ENCODE results near the gene VCL. TPM values are rescaled to one million over a fixed set of nuclear protein-coding genes. Genes with fewer than 3 reads are reported as not detected.
A peak's percentile ranks its signal among the peaks of the same experiment; 100 is the strongest.
"Not testable (repeated sequence)": the region's sequence is repeated elsewhere in the genome, so short reads cannot be mapped to it uniquely, and the experiment has no call there.

Gene VCL
- 313 and 378 TPM in 2 replicates for total RNA-seq (2014; rRNA removed; shearing (Covaris generic))

- DNase-seq (ENCODE audit: low read depth in 1 of 2, low spot score in 2 of 2): peak; percentile 99
- peaks cover 25% of the 10 kb centered on the region for H3K4me1 ChIP-seq (replicated peaks)
- no peaks in the 10 kb centered on the region for H3K27me3 ChIP-seq (replicated peaks)
- H3K27ac ChIP-seq: peak within 1 kb of the TSS; percentile 86
- H3K36me3 ChIP-seq: peaks cover 47% of the 10 kb centered on the region
- H3K9me3 ChIP-seq (replicated peaks): no peaks in the 10 kb centered on the region
- peak within 1 kb of the TSS; percentile 84 for H3K4me3 ChIP-seq
Observed at GRCh38 chr10:73997787-73998622, at the start of gene VCL. VCL (plus strand) TSS chr10:73998116; CDS start chr10:73998208, 92 bp downstream.

- DNase-seq (ENCODE audit: low read depth in 1 of 2, low spot score in 2 of 2): no peak
- Histone ChIP-seq H3K27ac (no peak overlapping the region), H3K27me3 (replicated peaks) (no peaks in the 10 kb centered on the region), H3K9me3 (replicated peaks) (no peaks in the 10 kb centered on the region), H3K36me3 (no peaks in the 10 kb centered on the region), H3K4me1 (replicated peaks) (peaks cover 8% of the 10 kb centered on the region; the same call in 1 of the 2 replicates), H3K4me3 (no peak overlapping the region)
Observed at GRCh38 chr10:73948947-73949633, 48.8 kb upstream of the VCL start.

- H3K36me3 ChIP-seq: no peaks in the 10 kb centered on the region
- H3K9me3 ChIP-seq (replicated peaks): no peaks in the 10 kb centered on the region
- no peaks in the 10 kb centered on the region for H3K27me3 ChIP-seq (replicated peaks)
- DNase-seq (ENCODE audit: low read depth in 1 of 2, low spot score in 2 of 2): no peak
- H3K4me1 ChIP-seq (replicated peaks): peaks cover 8% of the 10 kb centered on the region; the same call in 1 of the 2 replicates
- no peak overlapping the region for H3K27ac ChIP-seq
- no peak overlapping the region for H3K4me3 ChIP-seq
Observed at GRCh38 chr10:73950155-73950948, 47.6 kb upstream of the VCL start.

GRCh38 chr10:73953665-73954064 is 44.3 kb upstream of the VCL start:
- H3K27ac ChIP-seq: no peak overlapping the region
- H3K36me3 ChIP-seq: no peaks in the 10 kb centered on the region
- peak in 1 of 2 experiments; percentile 56 for DNase-seq (ENCODE audit: low read depth in 1 of 2, low spot score in 2 of 2)
- no peaks in the 10 kb centered on the region for H3K9me3 ChIP-seq (replicated peaks)
- H3K4me1 ChIP-seq (replicated peaks): peaks cover 19% of the 10 kb centered on the region
- H3K4me3 ChIP-seq: no peak overlapping the region
- H3K27me3 ChIP-seq (replicated peaks): no peaks in the 10 kb centered on the region

- no peak overlapping the region for H3K4me3 ChIP-seq
- no peaks in the 10 kb centered on the region for H3K9me3 ChIP-seq (replicated peaks)
- peaks cover 23% of the 10 kb centered on the region for H3K4me1 ChIP-seq (replicated peaks)
- H3K27me3 ChIP-seq (replicated peaks): no peaks in the 10 kb centered on the region
- H3K36me3 ChIP-seq: no peaks in the 10 kb centered on the region
- DNase-seq (ENCODE audit: low read depth in 1 of 2, low spot score in 2 of 2): no peak
- no peak overlapping the region for H3K27ac ChIP-seq
Observed at GRCh38 chr10:73954737-73955136, 43.2 kb upstream of the VCL start.

- Histone ChIP-seq H3K4me1 (replicated peaks) (peaks cover 27% of the 10 kb centered on the region), H3K27me3 (replicated peaks) (no peaks in the 10 kb centered on the region), H3K27ac (no peak overlapping the region), H3K4me3 (no peak overlapping the region), H3K36me3 (no peaks in the 10 kb centered on the region), H3K9me3 (replicated peaks) (no peaks in the 10 kb centered on the region)
- DNase-seq (ENCODE audit: low read depth in 1 of 2, low spot score in 2 of 2): no peak
Observed at GRCh38 chr10:73955719-73956118, 42.2 kb upstream of the VCL start.

GRCh38 chr10:73956476-73957359 is 41.2 kb upstream of the VCL start:
- Histone ChIP-seq H3K4me3 (no peak overlapping the region), H3K27me3 (replicated peaks) (no peaks in the 10 kb centered on the region), H3K4me1 (replicated peaks) (peaks cover 32% of the 10 kb centered on the region), H3K27ac (no peak overlapping the region), H3K36me3 (no peaks in the 10 kb centered on the region), H3K9me3 (replicated peaks) (no peaks in the 10 kb centered on the region)
- DNase-seq (ENCODE audit: low read depth in 1 of 2, low spot score in 2 of 2): peak in 1 of 2 experiments; percentile 46

GRCh38 chr10:73959484-73960243 is 38.3 kb upstream of the VCL start:
- DNase-seq (ENCODE audit: low read depth in 1 of 2, low spot score in 2 of 2): no peak
- peaks cover 28% of the 10 kb centered on the region for H3K4me1 ChIP-seq (replicated peaks)
- no peaks in the 10 kb centered on the region for H3K27me3 ChIP-seq (replicated peaks)
- H3K27ac ChIP-seq: no peak overlapping the region
- no peaks in the 10 kb centered on the region for H3K36me3 ChIP-seq
- no peak overlapping the region for H3K4me3 ChIP-seq
- no peaks in the 10 kb centered on the region for H3K9me3 ChIP-seq (replicated peaks)

- no peaks in the 10 kb centered on the region for H3K27me3 ChIP-seq (replicated peaks)
- peaks cover 42% of the 10 kb centered on the region for H3K4me1 ChIP-seq (replicated peaks)
- H3K9me3 ChIP-seq (replicated peaks): no peaks in the 10 kb centered on the region
- H3K4me3 ChIP-seq: no peak overlapping the region
- H3K36me3 ChIP-seq: no peaks in the 10 kb centered on the region
- no peak overlapping the region for H3K27ac ChIP-seq
- no peak for DNase-seq (ENCODE audit: low read depth in 1 of 2, low spot score in 2 of 2)
Observed at GRCh38 chr10:73962386-73962785, 35.5 kb upstream of the VCL start.

- peaks cover 53% of the 10 kb centered on the region for H3K4me1 ChIP-seq (replicated peaks)
- H3K27me3 ChIP-seq (replicated peaks); DNase-seq (ENCODE audit: low read depth in 1 of 2, low spot score in 2 of 2); H3K27ac ChIP-seq; H3K4me3 ChIP-seq; H3K9me3 ChIP-seq (replicated peaks); H3K36me3 ChIP-seq: not testable (repeated sequence)
Observed at GRCh38 chr10:73963533-73963932, 34.4 kb upstream of the VCL start.

- Histone ChIP-seq H3K27me3 (replicated peaks) (no peaks in the 10 kb centered on the region), H3K4me1 (replicated peaks) (peaks cover 61% of the 10 kb centered on the region), H3K27ac (peak overlapping the region; percentile 68), H3K9me3 (replicated peaks) (no peaks in the 10 kb centered on the region), H3K36me3 (no peaks in the 10 kb centered on the region), H3K4me3 (no peak overlapping the region)
- DNase-seq (ENCODE audit: low read depth in 1 of 2, low spot score in 2 of 2): no peak
Observed at GRCh38 chr10:73964743-73965142, 33.2 kb upstream of the VCL start.

GRCh38 chr10:73965267-73965889 is 32.5 kb upstream of the VCL start:
- H3K4me3 ChIP-seq; H3K9me3 ChIP-seq (replicated peaks); H3K36me3 ChIP-seq; H3K27me3 ChIP-seq (replicated peaks): not testable (repeated sequence)
- peak in 1 of 2 experiments; percentile 34 for DNase-seq (ENCODE audit: low read depth in 1 of 2, low spot score in 2 of 2)
- peak overlapping the region; percentile 68 for H3K27ac ChIP-seq
- H3K4me1 ChIP-seq (replicated peaks): peaks cover 59% of the 10 kb centered on the region

All from SJSA1 (cell line).